Activated T-helper 1 cell treated with Interleukin-2 at 50 U/mL for 16 hours (primary cell): ENCODE results near the gene LY6G5C.

Source experiments
- DNase-seq: peaks from one replicate; pipeline ENCODE4 v3.0.0-alpha.2; 2020; ENCODE audit warnings: low read depth

Gene LY6G5C

DNA sequence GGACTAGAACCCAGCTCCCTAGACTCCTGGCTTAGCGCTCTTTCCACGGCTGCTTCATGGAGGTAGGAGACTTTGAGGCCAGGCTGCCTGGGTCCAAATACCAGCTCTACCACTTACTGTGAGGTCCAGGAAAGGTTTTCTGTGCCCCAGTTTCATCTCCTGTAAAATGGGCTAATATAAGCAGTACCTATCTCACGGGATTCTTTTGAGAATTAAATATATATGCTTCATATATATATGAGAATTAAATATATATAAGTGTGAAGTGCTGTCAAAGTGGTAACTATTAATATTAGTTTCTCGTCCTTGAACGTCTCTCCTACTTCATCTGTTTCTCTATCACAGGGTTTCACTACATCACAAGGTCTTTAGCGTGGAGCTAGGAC lies 10.2 kb upstream of the LY6G5C start:
- DNase-seq = no peak

DNA sequence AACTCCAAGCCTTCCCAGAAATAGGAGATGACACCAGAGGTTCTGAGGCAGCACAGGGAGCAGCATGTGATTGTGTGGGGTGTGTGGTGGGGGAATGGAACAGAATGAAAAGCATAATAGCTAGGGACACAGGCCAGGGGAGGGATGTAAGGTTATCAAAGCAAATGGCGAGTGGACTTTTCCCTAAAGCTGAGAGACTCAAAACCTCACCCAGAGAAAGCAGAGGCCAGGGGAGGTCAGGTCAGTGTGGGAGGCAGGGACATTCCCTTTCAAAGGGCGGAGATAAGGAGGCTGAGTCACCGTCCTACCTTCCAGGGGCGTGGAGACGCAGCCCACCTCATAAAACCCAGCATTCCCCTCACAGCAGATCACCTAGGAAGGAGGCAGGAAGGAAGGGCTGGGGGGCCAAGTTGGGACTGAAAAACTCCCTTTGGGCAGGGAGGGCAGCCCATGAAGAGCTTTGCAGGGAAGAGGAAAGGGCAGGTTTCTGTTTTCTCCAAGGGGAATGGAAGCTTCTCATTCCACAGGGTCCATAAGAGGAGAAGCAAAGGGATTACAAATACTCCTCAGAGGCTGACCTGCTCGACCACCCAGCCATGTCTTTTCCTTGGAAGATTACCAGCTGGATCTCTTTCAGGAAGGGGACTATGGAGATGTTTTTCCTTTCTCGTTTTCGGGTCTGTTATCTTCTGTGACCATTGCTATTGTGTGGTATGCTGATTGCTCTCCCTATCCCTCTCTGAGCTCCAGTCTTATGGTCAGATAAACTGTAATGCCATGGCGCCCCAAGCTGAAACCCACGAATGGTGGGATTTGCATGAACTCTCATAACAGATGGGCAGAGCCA lies 9.6 kb upstream of the LY6G5C start:
- DNase-seq = no peak

DNA sequence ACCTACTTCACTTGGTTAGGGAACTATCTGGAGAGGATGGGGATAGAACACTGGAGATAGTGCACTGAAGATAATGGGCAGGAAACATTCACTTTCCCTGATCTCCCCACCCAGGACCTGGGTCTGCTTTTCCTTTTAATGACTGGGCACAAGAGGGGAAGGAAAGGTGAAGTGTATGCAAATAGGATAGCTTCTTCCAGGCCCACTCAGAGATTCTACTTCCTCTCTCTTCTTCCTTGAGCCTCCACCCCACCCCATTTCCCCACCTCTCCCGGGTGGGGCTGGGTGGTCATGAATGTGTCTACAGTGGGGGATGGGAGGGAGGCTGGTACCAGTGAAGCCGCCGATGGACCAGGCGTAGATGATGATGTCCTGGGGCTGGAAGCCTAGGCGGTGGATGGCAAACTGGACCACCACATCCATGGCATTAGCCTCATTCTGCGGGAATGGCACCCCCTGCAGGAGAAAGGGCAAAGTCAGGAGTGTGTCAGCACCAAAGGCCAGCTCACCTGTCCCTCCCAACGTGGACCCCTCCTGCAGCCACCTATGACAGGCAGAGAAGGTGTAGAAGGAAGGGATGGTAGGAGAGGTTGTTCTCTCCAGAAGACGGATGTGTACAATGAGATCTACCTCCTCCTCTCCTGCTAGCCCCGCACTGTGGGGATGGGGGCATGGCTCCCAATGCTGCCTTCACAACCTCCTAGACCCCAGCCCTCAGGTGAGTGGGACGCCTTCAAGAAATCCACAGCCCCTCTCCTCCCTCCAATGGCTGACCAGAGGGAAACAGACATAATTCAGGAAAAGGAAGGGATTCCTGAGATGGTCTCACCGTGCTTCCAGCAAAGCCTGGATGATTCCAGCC lies 8.6 kb upstream of the LY6G5C start:
- DNase-seq = no peak

DNA sequence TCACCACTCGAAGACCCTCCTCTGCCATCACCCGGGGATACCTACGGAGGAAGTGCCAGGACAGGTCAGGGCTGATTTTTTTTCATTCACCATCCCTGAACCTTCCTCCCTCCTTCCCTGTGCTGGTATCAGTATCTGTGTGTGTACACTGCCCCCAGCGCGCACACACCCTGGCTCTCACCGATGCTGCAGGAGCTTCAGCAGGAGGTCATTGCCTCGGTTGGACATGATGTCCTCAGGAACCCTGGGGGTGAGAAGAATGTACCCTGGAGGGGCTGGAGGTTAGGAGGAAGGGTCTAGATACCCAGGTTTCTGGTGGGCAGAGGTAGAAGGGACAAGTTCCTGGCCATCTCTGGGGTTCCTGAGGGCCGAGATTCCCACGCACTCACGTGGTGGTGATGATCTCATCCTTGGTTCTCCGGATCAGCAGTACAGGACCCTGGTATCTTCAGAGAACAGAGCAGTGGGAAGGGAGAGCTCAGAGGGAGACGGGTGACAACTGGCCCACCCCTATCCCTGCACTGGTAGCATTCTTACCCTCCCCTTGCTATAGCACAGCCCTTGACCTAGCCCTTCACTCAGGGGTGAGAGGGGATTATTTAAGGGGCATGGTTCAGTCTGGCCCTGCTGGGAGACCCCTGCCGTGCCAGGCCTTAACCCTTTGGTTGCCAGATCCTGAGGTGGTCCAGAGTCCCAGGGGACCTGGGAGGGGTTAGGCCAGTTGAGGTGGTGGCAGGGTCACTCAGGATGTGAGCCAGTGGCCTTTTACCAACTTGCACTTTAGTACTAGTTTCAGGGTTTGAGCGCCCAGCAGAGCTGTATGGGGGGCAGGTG lies 7.2 kb upstream of the LY6G5C start:
- no peak for DNase-seq

DNA sequence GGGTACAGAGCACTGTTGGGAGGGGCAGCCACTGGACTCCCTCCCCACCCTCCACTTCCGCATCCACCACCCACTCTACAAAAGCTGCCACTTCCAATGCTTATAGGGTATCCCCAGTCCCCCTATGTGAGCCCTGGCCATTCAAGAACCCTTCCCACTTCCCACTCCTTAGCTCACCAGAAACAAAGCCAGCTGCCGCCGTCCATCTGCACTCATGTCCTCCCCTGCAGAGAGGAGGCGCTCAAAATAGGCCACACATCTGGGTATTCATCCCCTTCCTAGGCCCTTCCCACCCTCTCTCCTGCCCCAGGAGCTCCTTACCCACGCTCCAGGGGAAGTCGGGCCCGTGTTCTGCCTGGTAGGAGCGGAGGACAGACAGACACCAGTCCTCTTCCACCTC lies 6.5 kb upstream of the LY6G5C start:
- no peak for DNase-seq

GRCh38 chr6:31686483-31686882 lies 5.6 kb upstream of the LY6G5C start:
- DNase-seq = no peak

- no peak for DNase-seq
Observed at GRCh38 chr6:31683591-31683990, 2.7 kb upstream of the LY6G5C start.

- peak; percentile 31 for DNase-seq
Observed at GRCh38 chr6:31681135-31681671, 336 bp upstream of the LY6G5C start.

DNA sequence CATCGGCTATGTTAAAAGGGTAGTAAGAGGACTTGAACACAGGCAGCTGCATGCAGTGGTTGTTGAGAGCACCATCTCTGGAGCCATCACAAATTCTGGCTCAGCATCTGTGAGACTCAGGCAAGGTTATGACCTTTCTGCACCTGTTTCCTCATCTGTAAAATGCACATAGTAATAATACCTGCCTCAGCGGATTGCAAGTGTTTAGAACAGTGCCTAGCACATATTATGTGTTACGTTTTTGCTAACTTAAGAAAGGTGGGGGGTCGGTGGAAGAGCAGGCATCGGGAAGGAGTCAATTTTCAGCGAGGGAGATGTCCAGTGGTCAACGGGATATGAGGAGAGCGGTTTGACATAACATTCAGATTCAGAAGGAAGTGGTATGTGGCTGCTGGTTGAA lies 2.9 kb downstream of the LY6G5C start:
- no peak for DNase-seq

DNA sequence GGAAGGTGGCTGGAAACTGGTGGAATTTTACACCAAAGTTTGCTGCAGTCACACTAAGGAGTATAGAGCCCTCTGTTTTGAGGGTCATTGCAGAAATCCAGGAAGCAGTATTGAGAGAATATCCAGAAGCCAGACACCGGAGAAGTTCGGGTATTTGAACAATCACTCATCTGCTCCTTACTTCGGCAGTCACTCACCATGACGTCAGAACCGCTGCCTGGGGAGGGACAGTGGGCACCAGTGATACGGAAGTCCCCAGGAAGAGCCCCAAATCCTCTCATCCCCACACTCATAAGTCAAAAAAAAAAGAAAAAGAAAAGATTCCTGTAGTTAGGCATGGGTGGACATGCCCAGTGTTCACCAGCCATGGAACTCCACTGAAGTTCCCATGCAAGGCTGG lies 4.0 kb downstream of the LY6G5C start:
- DNase-seq = no peak

GRCh38 chr6:31676322-31676903 lies 4.5 kb downstream of the LY6G5C start:
- DNase-seq = no peak

DNA sequence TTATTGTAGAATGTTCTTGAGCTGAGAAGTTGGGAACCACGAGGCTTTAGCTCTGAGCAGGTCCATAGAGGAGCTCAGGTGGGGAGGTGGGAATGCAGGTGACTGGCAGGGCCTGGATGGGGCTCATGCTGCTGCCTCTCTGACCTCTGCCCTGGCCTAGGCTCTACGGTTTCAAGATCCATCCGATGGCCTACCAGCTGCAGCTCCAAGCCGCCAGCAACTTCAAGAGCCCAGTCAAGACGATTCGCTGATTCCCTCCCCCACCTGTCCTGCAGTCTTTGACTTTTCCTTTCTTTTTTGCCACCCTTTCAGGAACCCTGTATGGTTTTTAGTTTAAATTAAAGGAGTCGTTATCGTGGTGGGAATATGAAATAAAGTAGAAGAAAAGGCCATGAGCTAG lies 11.2 kb downstream of the LY6G5C start, which contains the start of gene LY6G5B:
TSS of gene LY6G5B (plus strand) at position 301 of the 400 bp plus-strand sequence. CDS start 975 bp downstream, outside the sequence.
- DNase-seq = no peak

- DNase-seq = no peak
Observed at GRCh38 chr6:31666337-31666965, 14.4 kb downstream of the LY6G5C start.

DNA sequence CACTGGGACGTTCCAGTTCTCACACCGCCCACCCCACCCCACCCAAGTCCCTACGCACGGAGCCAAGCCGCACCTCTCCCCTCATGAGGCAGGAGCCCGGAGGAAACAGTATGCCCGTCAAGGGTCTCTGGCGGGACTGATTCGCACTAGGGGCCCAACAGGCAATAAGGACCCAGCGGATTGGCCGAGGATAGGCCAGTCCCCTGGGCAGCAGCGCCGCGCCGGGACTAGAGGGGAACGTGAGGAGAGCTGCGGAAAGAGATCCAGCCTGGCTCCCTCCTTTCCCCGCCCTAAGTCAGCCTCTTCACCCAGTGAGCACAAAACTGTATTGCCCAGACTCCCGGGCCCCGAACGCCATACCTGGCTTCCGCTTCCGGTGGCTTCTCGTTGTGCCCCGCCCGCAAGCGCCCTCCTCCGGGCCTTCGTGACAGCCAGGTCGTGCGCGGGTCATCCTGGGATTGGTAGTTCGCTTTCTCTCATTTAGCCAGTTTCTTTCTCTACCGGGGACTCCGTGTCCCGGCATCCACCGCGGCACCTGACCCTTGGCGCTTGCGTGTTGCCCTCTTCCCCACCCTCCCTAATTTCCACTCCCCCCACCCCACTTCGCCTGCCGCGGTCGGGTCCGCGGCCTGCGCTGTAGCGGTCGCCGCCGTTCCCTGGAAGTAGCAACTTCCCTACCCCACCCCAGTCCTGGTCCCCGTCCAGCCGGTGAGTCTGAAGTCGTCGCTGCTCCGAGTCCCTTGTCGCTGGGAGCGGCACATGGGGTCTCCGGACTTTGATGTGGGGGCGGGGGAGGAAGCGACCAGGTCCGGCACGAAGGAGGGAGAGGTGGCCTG lies 15.1 kb downstream of the LY6G5C start, which contains the start of gene CSNK2B:
TSS of gene CSNK2B (plus strand) at position 580 of the 836 bp plus-strand sequence. CDS start 752 bp downstream, outside the sequence.
- peak; percentile 97 for DNase-seq

DNA sequence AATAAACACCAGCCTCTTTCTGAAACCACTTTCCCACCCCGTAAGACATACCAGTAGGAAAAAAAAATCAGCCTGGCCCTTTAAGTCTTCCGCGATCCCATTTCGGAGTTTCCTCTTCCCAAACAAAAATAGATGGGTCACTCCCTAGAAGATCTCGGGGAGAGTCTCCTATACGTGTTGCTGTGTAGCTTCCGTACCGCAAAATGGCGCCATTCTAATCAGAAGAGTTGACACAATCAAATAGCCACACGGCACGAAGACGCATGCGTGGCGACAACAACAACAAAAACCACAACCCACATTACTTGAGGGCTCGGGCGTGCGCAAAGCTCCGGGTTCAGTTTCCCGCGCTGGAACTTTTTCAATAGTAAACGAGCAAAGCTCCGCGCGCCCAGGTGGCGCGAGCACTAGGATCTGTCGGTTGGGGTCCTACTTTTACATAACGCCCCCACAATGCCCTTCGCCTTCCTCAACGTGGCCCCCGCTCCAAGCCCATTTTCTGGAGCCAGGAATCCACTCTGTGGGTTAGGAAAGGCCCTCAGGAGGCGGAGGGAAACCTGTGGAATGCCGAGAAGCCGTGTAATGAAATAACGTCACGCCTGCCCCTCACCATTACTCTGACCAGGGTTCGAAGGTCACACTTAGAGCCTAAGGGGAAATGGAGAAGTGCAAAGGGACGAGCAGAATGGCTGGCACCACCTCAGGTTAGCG lies 15.9 kb downstream of the LY6G5C start, which contains the start of gene GPANK1:
TSS of gene GPANK1 (minus strand) at position 208 of the 711 bp plus-strand sequence. CDS start 519 bp downstream, outside the sequence.
- peak; percentile 83 for DNase-seq

GRCh38 chr6:31663961-31664789 lies 16.7 kb downstream of the LY6G5C start:
- DNase-seq = no peak

GRCh38 chr6:31663126-31663960 lies 17.5 kb downstream of the LY6G5C start:
- no peak for DNase-seq
